Type B pancreatic cell (in vitro differentiated cells): ENCODE data around the gene RXRG. TPM values are rescaled to one million over a fixed set of nuclear protein-coding genes. Genes with fewer than 3 reads are reported as not detected.

Experiments used
- DNase-seq: peaks from one replicate; pipeline ENCODE4 v3.0.0; 2021; ENCODE audit warnings: mixed read lengths; ENCODE audit not compliant: unreplicated experiment; ENCODE audit errors: extremely low spot score
- H3K27ac Mint-ChIP-seq: 2 replicates; pipeline ENCODE4 v1.8.0; 2021; ENCODE audit warnings: mild to moderate bottlenecking, mixed read lengths
- H3K27me3 Mint-ChIP-seq: 2 replicates; pipeline ENCODE4 v1.8.0; 2021; ENCODE audit warnings: mixed read lengths
- H3K36me3 Mint-ChIP-seq: 2 replicates; pipeline ENCODE4 v1.8.0; 2021; ENCODE audit warnings: mixed read lengths
- H3K4me1 Mint-ChIP-seq: one replicate; pipeline ENCODE4 v1.8.0; 2021; ENCODE audit warnings: mixed read lengths; ENCODE audit not compliant: unreplicated experiment
- H3K4me3 Mint-ChIP-seq: 2 replicates; pipeline ENCODE4 v1.8.0; 2021; ENCODE audit warnings: mild to moderate bottlenecking, mixed read lengths
- H3K9me3 Mint-ChIP-seq: 2 replicates; pipeline ENCODE4 v1.8.0; 2021; ENCODE audit warnings: mixed read lengths
- total RNA-seq: library from RNA; stranded (reverse); gene quantifications from 2 replicates; pipeline ENCODE4 v1.2.1, GENCODE V29; 2021; ENCODE audit warnings: low replicate concordance
- TF ChIP-seq, protein P1 (sequence below): fragments of 200-600 bp; sonication (generic); conservative IDR thresholded peaks from 2 replicates; pipeline ENCODE4 v1.5.0; 2021; ENCODE audit warnings: antibody characterized with exemption, mild to moderate bottlenecking

RXRG gene
- total RNA-seq, 1 donor from 2014 or later: 5.8 TPM

DNA sequence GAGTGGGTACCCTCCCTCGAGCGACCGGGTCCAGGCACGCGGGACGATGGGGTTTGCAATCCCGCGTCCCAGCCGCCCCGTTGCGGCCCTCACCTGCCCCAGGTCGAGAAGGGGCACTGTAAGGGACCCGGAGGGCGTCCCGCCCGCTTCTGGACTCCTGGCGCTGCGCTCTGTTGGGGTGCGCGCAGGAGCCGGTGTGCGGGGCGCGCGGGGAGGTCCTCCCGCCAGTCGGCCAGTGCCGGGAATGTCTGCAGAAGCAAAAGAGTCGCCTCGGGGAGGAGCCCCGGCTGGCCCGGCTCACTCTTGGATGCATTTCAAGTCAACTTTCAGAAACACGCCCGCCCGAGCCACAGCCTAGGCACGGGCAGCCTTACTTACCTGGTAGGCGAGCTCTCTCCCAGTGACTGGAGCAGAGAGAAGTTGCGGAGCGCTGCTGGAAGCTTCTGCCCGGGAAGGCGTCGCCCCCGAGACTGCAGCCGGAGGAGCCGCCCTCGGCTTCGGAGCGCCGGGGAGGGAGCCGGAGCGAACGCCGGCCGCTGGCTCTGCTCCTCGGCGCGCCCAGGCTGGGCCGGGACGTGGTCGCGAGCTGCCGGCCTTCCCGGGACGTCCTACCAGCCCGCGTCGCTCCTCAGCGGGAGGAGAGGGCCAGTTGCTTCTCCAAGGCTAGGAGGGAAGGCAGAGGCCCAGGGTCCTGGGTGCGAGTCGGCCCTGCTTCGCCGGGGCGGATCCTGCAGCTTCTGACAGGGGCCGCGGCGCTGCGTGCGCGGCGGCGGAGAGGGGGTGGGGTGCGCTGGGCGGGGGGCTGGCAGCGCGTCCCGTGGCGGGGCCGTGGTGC lies 88.7 kb downstream of the RXRG start, which contains the start of gene LMX1A:
Gene LMX1A (minus strand): TSS at position 739 of the 835 bp plus-strand sequence. CDS start 1,156 bp downstream, outside the sequence.
- TF ChIP-seq, protein P1, sequence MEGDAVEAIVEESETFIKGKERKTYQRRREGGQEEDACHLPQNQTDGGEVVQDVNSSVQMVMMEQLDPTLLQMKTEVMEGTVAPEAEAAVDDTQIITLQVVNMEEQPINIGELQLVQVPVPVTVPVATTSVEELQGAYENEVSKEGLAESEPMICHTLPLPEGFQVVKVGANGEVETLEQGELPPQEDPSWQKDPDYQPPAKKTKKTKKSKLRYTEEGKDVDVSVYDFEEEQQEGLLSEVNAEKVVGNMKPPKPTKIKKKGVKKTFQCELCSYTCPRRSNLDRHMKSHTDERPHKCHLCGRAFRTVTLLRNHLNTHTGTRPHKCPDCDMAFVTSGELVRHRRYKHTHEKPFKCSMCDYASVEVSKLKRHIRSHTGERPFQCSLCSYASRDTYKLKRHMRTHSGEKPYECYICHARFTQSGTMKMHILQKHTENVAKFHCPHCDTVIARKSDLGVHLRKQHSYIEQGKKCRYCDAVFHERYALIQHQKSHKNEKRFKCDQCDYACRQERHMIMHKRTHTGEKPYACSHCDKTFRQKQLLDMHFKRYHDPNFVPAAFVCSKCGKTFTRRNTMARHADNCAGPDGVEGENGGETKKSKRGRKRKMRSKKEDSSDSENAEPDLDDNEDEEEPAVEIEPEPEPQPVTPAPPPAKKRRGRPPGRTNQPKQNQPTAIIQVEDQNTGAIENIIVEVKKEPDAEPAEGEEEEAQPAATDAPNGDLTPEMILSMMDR: no peak
- Mint-ChIP-seq H3K27me3 (peaks cover 94% of the 10 kb centered on the region), H3K4me3 (peak within 1 kb of the TSS; percentile 86), H3K4me1 (peaks cover 31% of the 10 kb centered on the region), H3K9me3 (no peaks in the 10 kb centered on the region), H3K27ac (peak within 1 kb of the TSS; percentile 61), H3K36me3 (peaks cover 3% of the 10 kb centered on the region)
- no peak for DNase-seq

DNA sequence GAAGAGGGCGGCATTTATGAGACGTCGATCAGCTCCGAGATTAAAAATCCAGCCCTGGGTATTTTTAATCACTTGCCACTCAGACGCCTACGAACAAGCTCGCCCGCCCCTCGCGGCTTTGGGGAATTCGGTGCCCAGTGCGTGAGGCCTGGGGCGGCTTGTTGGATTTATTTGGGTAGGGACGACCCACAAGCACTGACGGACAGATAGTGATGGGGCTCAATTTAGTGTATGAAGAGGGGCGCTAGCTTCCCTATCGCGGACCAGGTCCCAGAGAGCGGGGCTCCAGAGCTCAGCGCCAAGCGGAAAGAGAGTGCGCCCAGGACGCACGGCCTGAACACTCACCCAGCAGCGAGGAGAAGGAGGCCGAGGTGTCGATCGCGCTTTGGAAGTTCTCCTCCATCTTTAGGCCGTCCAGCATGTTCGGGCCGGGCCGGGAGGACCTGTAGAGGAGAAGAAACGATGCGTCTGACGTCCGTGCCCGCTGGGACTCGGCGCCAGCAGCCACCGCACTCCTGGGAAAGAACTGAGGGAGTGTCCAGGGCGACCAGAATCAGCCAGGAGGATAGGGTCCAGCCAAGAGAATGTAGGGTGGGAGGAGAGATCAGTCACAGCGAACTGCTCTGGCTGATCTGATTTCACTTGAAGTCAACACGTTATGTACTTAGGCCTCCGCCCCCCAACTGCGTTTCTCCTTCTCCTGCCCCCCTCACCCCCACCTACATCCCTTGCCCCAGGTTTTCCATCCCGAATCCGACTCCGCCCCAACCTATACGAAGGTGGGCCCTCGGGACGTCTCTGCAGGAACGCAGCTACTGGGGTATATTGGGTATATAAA lies 89.6 kb downstream of the RXRG start:
- Mint-ChIP-seq H3K27me3 (peaks cover 95% of the 10 kb centered on the region), H3K4me1 (peaks cover 31% of the 10 kb centered on the region), H3K36me3 (peaks cover 3% of the 10 kb centered on the region), H3K27ac (peak overlapping the region; percentile 61), H3K9me3 (no peaks in the 10 kb centered on the region), H3K4me3 (peak overlapping the region; percentile 86)
- DNase-seq: no peak
- TF ChIP-seq, protein P1: no peak

DNA sequence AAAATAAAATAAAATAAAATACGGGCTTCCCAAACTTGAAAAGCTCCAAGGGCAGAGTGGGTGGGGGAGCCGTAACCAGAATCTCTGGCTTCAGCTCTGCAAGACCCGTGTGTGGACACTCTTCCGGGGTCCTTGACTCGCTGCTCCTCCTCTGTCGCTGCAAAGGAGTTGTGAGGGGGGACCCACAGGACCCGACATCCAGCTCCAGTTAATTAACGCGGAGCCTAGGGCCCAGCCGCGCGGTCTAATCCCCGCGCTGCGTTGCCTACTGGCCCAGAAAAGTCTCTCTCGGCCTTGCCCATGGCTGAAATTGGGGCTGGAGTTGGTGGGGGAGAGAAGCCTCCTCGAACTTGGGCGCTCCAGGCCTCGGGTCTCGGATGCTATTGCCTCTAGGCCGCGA lies 90.2 kb downstream of the RXRG start:
- Mint-ChIP-seq H3K4me3 (peak overlapping the region; percentile 86), H3K27ac (peak overlapping the region; percentile 61), H3K27me3 (peaks cover 95% of the 10 kb centered on the region), H3K4me1 (peaks cover 31% of the 10 kb centered on the region), H3K36me3 (peaks cover 3% of the 10 kb centered on the region), H3K9me3 (no peaks in the 10 kb centered on the region)
- TF ChIP-seq, protein P1: no peak
- no peak for DNase-seq

DNA sequence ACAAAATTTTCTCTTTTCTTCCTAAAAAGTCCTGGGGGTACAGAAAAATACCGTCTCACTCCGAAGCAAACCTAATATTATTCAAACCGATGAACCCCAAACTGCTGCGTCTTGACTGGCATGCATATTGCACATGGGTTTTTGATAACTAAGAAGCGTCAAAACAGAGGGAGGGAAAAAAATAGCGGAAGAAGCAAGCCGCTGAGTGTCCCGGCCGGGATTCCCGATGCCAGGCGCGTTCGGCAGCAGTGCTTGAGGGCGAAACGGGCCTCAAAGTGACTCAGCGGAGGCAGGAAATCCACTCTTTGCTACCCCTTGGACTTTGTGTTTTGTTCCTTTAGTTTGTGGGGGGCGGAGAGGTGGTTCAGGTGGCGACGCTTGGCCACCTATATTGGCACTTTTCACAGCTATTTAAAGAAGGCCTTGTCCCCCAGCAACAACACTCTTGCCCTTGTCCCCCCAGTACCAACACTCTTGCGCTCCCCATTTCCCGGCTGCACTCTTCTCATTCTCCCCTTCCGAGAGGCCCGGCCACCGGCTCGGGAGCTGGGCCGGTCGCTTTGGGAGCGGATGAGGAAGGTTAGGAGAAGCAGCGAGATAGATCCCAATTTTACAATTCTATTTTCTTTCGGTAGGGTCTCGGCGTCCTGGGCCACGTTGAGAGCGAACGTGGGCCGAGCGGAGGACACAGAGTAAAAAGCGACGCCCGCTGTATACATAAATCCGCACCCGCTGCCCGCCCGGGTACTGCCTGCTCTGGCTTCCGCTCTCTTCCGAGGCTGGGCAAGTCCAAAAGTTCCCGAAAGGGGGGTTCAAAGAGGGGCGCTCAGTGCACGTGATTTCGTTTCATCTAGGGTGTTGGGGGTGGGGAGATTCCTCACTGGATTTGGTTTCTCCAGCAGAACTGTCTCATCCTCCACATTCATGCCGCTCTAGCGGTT lies 90.9 kb downstream of the RXRG start:
- peaks cover 3% of the 10 kb centered on the region for H3K36me3 Mint-ChIP-seq

More for the DNA sequence above, 90.9 kb downstream of the RXRG start:
- H3K4me3 Mint-ChIP-seq: peak overlapping the region; percentile 80
- peaks cover 31% of the 10 kb centered on the region for H3K4me1 Mint-ChIP-seq
- peak overlapping the region; percentile 25 for H3K27ac Mint-ChIP-seq
- no peak for DNase-seq
- TF ChIP-seq, protein P1: no peak
- H3K9me3 Mint-ChIP-seq: no peaks in the 10 kb centered on the region
- H3K27me3 Mint-ChIP-seq: peaks cover 95% of the 10 kb centered on the region
